VCaP (cell line): ENCODE data around the gene PLEKHH3.

Experiments
- H3K27ac ChIP-seq: fragments of 450-650 bp; 2 replicates; pipeline ENCODE4 v1.5.1; 2017
- TF ChIP-seq, protein P1 (sequence below): fragments of 450-650 bp; conservative IDR thresholded peaks from 2 replicates; pipeline ENCODE4 v1.5.1; 2017; ENCODE audit warnings: mild to moderate bottlenecking, moderate library complexity

The PLEKHH3 gene

DNA sequence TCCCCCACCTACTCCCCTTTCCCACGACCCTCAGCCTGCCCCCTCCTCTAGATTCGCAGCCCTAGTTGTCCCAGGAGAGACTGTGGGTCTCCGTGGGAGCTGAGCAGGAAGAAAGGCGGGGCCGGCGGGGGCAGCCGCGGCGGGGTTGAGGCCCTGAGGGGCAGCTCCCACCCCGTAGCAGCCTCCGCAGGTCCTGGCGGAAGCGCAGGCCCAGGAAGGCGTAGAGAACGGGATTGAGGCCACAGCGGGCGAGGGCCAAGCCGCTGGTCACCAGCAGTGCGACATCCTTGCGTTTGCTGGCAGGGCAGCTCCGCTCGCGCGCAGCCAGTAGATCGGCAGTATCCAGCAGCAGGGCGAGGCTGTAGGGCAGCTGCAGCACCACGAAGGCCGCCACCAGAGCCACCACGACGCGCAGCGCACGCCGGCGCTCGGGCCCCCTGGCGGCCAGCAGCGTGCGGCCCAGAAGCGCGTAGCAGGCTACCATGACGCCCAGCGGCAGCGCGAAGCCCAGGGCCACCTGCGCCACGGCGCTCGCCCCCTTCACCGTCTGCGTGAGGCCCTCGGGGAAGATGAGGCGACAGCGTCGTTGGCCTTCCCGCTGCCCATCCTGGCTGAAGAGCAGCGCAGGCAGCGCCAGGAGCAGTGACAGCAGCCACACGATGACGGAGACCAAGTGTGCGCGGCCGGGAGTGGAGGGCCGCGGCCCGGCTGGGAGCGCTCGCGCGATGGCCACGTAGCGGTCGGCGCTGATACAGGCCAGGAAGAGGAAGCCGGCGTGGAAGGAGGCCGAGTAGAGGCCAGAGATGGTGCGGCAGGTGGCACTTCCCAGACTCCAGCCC, 2.9 kb upstream of the PLEKHH3 start:
- H3K27ac ChIP-seq = peak overlapping the region; percentile 71
- TF ChIP-seq, protein P1, sequence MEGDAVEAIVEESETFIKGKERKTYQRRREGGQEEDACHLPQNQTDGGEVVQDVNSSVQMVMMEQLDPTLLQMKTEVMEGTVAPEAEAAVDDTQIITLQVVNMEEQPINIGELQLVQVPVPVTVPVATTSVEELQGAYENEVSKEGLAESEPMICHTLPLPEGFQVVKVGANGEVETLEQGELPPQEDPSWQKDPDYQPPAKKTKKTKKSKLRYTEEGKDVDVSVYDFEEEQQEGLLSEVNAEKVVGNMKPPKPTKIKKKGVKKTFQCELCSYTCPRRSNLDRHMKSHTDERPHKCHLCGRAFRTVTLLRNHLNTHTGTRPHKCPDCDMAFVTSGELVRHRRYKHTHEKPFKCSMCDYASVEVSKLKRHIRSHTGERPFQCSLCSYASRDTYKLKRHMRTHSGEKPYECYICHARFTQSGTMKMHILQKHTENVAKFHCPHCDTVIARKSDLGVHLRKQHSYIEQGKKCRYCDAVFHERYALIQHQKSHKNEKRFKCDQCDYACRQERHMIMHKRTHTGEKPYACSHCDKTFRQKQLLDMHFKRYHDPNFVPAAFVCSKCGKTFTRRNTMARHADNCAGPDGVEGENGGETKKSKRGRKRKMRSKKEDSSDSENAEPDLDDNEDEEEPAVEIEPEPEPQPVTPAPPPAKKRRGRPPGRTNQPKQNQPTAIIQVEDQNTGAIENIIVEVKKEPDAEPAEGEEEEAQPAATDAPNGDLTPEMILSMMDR = peak; percentile 85

DNA sequence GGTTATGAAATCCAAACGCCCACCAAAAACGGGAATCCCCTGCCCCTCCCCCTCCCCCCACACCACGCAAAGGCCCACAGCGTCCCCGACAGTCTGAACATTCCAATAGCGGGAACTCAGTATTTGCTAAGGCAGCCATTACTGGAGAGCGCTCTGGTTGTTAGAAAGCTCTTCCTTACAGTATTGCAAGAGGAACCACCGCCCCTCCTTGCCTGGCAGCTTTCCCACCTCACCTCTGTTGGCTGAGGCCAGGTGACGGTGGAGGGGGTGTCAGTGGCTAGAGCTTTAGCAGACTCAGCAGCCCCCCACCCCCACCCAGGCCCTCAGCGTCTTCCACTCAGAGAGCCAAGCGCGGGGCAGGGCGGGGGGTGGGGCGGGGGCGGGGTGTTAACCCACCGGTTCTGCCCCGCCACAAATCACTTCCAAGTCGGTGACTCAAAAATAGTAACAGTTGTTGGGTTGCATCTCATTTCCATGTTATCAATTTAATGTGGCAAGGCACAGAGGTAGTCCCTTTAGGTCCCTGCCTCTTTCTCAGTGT, 2.2 kb upstream of the PLEKHH3 start:
- TF ChIP-seq, protein P1 = no peak
- peak overlapping the region; percentile 71 for H3K27ac ChIP-seq

DNA sequence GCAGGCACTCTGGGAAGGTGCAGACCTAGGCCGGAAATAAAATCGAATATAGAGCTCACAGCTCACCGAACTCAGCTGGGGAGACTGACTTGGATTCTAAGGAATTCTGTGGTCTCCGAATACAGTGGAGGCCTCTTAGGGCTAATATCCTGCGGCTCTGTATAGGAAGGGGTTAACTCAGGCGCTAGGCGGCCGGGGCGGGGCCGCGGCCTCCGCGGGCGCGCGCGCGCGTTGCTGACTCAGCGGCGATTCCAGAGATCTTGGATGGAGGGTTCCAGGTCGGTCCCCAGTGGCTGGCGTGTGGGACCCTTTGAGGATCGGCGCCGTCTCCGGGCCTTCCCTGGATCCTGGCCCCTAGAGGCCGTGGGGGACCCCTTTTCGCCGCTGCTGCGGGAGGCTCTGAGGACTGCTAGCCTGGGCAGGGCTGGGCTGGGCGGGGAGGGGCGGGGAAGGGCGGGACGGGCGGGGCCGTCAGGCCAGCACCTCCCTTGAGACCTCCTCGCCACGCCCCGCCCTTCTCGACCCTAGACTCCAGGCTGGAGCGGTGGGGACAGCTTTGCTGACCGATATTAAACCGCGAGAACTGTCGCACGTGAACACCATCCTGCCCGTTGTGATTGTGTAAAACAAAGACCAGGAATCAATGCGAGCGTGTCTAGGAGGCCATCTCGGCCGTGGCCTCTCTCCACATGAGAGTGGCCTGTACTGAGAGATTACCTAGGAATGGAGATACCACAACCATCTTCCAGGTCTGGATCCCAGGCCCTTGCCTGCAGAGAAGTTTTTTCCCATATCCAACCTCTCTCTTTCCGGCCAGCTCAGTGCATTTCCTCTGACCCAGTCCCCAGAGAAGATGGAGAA, 1.4 kb upstream of the PLEKHH3 start:
- peak overlapping the region; percentile 71 for H3K27ac ChIP-seq
- TF ChIP-seq, protein P1 = no peak

DNA sequence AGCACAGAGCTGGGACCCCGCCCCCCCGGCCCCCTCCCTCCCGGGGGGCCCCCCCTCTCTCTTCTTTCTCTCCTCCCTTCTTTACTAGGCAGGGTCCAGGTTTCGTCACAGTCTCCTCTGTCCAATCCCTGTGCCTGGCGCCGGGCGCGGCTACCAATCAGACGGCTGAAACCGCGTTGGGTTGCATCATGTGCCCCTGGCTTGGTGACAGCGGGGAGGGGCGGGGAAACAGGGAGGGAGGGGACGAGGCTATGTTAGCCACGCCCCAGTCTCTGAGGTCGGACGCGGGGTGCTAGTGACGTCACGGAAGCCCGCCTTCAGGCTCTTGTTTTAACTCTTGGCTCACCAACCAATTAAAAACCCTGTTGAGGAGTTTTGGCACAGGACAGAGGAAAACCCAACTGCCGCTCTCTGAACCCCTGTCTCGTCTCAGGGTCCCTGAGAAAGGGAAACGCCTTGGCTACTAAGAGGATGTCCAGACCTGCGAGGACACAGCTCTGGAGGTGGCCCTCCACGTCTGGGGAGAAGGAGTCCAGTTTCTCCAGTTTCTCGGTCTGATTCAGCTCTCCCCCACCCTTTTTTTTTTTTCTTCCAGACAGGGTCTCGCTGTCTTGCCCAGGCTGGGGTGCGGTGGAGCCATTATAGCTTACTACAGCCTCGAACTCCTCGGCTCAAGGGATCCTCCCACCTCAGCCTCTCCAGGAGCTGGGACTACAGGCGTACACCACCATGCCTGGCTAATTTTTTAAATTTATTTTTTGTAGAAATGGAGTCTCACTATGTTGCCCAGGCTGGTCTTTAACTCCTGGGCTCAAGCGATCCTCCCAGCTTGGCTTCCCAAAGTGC, 441 bp upstream of the PLEKHH3 start:
- H3K27ac ChIP-seq = peak overlapping the region; percentile 81
- TF ChIP-seq, protein P1 = no peak

DNA sequence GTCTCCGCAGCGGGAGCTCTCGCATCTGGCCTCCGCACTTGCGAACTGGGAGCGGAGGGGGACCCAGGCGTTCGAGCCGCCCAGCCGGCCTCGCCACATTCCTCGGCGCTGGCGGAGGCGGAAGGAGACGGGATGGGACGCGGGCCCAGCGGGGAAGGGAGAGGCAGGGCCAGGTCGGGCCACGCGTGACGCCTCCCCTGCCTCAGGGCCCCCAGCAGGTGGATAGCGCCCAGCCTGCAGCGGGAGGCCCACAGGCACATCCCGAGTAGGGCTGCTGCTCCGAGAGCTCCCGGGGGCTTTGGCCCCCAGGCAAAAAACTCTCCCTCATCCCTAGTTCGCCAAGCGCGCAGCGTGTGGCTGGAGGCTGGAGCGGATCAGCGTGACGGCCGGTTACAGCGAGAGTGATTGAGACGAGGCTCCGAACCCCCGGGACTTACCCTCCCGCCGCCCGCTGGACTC, 800 bp downstream of the PLEKHH3 start:
- peak overlapping the region; percentile 81 for H3K27ac ChIP-seq
- TF ChIP-seq, protein P1 = no peak

DNA sequence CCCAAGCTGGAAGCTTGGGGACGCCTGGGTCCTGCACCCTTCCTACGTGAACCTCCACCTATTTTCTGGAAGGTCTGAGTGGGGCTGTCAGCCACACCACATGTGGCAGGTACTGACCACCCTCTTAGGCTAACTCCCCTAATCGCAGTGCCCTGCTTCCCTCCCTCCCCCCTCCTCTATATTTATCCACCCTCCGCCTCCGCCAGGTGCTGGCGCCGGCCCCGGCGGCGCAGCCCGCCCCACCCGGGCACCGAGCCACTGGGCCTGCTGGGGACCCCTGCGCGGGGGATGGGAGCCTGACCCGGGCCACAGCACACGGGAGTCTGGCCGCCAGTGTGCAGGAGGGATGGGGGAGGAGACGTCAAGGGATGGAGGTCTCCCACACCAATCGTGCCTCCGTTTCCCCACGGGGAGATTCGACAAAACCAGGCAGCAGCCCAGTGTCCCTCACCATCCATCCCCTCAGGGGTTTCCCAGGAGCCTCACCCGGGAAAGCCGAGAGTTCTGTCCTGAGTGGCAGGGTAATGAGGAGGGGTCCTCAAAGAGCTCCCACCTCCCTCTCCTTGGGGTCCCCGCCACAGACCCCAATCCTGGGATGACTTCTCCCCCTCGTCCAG, 1.3 kb downstream of the PLEKHH3 start:
- TF ChIP-seq, protein P1 = no peak
- peak overlapping the region; percentile 81 for H3K27ac ChIP-seq
